ENCODE measurements around the gene EPGN.

EPGN gene

GRCh38 chr4:74287791-74288190 is 20.5 kb upstream of the EPGN start:
- H3K4me3 ChIP-seq (ENCODE audit: low read length) = no peak overlapping the region
- no peak for DNase-seq (ENCODE audit: low read depth)
- TF ChIP-seq CTCF (conservative IDR thresholded peaks at IDR 0.05; ENCODE audit: low read length) = no peak

GRCh38 chr4:74291471-74291870 is 16.8 kb upstream of the EPGN start:
- TF ChIP-seq CTCF (conservative IDR thresholded peaks at IDR 0.05; ENCODE audit: low read length) = no peak
- DNase-seq (ENCODE audit: low read depth) = no peak
- no peak overlapping the region for H3K4me3 ChIP-seq (ENCODE audit: low read length)

GRCh38 chr4:74292111-74292870 is 16.0 kb upstream of the EPGN start:
- no peak for DNase-seq (ENCODE audit: low read depth)
- no peak for TF ChIP-seq CTCF (conservative IDR thresholded peaks at IDR 0.05; ENCODE audit: low read length)

GRCh38 chr4:74293558-74293957 is 14.7 kb upstream of the EPGN start:
- DNase-seq (ENCODE audit: low read depth) = no peak
- no peak for TF ChIP-seq CTCF (conservative IDR thresholded peaks at IDR 0.05; ENCODE audit: low read length)
- H3K4me3 ChIP-seq (ENCODE audit: low read length) = no peak overlapping the region

More at GRCh38 chr4:74292111-74292870, 16.0 kb upstream of the EPGN start:
- H3K4me3 ChIP-seq (ENCODE audit: low read length) = no peak overlapping the region

- H3K4me3 ChIP-seq (ENCODE audit: low read length) = no peak overlapping the region
- DNase-seq (ENCODE audit: low read depth) = no peak
- TF ChIP-seq CTCF (conservative IDR thresholded peaks at IDR 0.05; ENCODE audit: low read length) = no peak
These were observed 13.6 kb upstream of the EPGN start for GRCh38 chr4:74294681-74295080.

GRCh38 chr4:74297539-74297938 is 10.7 kb upstream of the EPGN start:
- no peak for DNase-seq (ENCODE audit: low read depth)
- TF ChIP-seq CTCF (conservative IDR thresholded peaks at IDR 0.05; ENCODE audit: low read length) = no peak

GRCh38 chr4:74304095-74304625 is 4.1 kb upstream of the EPGN start:
- no peak for TF ChIP-seq CTCF (conservative IDR thresholded peaks at IDR 0.05; ENCODE audit: low read length)
- no peak overlapping the region for H3K4me3 ChIP-seq (ENCODE audit: low read length)
- no peak for DNase-seq (ENCODE audit: low read depth)

More at GRCh38 chr4:74297539-74297938, 10.7 kb upstream of the EPGN start:
- H3K4me3 ChIP-seq (ENCODE audit: low read length) = no peak overlapping the region

All from AG10803 (cell line).